Measurements from ENCODE around the gene MAST3.

DNA sequence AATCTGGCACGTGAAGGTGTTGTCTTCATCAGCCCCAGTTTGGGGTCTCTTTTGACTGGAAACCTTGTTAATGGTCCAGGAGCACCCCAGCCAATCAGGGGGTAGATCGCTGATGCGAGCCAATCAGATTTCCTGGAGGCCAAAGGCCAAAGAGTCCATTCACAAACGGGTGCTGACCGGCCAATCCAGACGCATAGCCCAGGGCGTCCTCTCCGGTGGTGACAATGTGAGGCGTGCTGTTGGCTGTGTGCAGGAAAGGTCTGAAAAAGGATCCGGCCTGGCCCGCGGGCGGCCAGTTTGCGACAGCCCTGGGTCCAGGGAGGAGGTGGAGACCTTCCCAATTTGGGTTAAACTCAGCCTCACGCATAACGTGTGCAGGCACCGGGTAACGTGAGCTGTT lies 3.1 kb downstream of the MAST3 start:
- no peak for TF ChIP-seq JUND (IDR thresholded peaks at IDR 0.05; ENCODE audit: low read length)
- TF ChIP-seq, protein P1, sequence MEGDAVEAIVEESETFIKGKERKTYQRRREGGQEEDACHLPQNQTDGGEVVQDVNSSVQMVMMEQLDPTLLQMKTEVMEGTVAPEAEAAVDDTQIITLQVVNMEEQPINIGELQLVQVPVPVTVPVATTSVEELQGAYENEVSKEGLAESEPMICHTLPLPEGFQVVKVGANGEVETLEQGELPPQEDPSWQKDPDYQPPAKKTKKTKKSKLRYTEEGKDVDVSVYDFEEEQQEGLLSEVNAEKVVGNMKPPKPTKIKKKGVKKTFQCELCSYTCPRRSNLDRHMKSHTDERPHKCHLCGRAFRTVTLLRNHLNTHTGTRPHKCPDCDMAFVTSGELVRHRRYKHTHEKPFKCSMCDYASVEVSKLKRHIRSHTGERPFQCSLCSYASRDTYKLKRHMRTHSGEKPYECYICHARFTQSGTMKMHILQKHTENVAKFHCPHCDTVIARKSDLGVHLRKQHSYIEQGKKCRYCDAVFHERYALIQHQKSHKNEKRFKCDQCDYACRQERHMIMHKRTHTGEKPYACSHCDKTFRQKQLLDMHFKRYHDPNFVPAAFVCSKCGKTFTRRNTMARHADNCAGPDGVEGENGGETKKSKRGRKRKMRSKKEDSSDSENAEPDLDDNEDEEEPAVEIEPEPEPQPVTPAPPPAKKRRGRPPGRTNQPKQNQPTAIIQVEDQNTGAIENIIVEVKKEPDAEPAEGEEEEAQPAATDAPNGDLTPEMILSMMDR (IDR thresholded peaks at IDR 0.05; ENCODE audit: control extremely low read depth in 1 of 3, insufficient read depth in 1 of 3, low read depth in 1 of 3, low read length in 3 of 3) = no peak
- TF ChIP-seq EGR1 (IDR thresholded peaks at IDR 0.05; ENCODE audit: borderline replicate concordance, low read depth, low read length) = no peak
- TF ChIP-seq, protein P2, sequence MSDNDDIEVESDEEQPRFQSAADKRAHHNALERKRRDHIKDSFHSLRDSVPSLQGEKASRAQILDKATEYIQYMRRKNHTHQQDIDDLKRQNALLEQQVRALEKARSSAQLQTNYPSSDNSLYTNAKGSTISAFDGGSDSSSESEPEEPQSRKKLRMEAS (IDR thresholded peaks at IDR 0.05) = peak; percentile 52

All from H1 (cell line).